ENCODE data around the gene IGFLR1.

GRCh38 chr19:35714601-35715354, 27.5 kb downstream of the IGFLR1 start:
- TF ChIP-seq, protein P1, sequence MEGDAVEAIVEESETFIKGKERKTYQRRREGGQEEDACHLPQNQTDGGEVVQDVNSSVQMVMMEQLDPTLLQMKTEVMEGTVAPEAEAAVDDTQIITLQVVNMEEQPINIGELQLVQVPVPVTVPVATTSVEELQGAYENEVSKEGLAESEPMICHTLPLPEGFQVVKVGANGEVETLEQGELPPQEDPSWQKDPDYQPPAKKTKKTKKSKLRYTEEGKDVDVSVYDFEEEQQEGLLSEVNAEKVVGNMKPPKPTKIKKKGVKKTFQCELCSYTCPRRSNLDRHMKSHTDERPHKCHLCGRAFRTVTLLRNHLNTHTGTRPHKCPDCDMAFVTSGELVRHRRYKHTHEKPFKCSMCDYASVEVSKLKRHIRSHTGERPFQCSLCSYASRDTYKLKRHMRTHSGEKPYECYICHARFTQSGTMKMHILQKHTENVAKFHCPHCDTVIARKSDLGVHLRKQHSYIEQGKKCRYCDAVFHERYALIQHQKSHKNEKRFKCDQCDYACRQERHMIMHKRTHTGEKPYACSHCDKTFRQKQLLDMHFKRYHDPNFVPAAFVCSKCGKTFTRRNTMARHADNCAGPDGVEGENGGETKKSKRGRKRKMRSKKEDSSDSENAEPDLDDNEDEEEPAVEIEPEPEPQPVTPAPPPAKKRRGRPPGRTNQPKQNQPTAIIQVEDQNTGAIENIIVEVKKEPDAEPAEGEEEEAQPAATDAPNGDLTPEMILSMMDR (IDR thresholded peaks at IDR 0.05): no peak
- TF ChIP-seq POLR2A (IDR thresholded peaks at IDR 0.05): no peak

Data from tibial nerve (tissue), 3 donors.